Mesendoderm (in vitro differentiated cells): Measurements from ENCODE around the gene TDRD3.
A peak's percentile ranks its signal among the peaks of the same experiment; 100 is the strongest.
"Not testable (repeated sequence)": the region's sequence is repeated elsewhere in the genome, so short reads cannot be mapped to it uniquely, and the experiment has no call there.

ENCODE experiments used
- DNase-seq: peaks from one replicate; pipeline ENCODE4 v3.0.0; 2013
- H2AK5ac ChIP-seq: 2 replicates; pipeline ENCODE4 v1.6.1; 2013; ENCODE audit warnings: low read length, inconsistent platforms
- H2BK120ac ChIP-seq: 2 replicates; pipeline ENCODE4 v1.6.1; 2013; ENCODE audit warnings: low read depth, mild to moderate bottlenecking, low read length, moderate library complexity, mixed read lengths
- H2BK15ac ChIP-seq: replicated peaks from 2 replicates; pipeline ENCODE4 v1.6.1; 2013; ENCODE audit warnings: low read depth, mild to moderate bottlenecking, moderate library complexity
- H2BK5ac ChIP-seq: 2 replicates; pipeline ENCODE4 v1.6.1; 2013; ENCODE audit warnings: low read length, inconsistent platforms
- H3K18ac ChIP-seq: 2 replicates; pipeline ENCODE4 v1.6.1; 2013; ENCODE audit warnings: mild to moderate bottlenecking, low read length, mixed read lengths
- H3K23ac ChIP-seq: one replicate; pipeline ENCODE4 v1.6.1; 2013; ENCODE audit warnings: low read length
- H3K27ac ChIP-seq: 2 replicates; pipeline ENCODE4 v1.5.1; 2013; ENCODE audit warnings: low read depth, mild to moderate bottlenecking, inconsistent platforms, low read length, moderate library complexity
- H3K27me3 ChIP-seq: 2 replicates; pipeline ENCODE4 v1.6.1; 2013; ENCODE audit warnings: low read length, control low read depth, mild to moderate bottlenecking, inconsistent platforms; ENCODE audit not compliant: insufficient read depth, poor library complexity
- H3K36me3 ChIP-seq: 2 replicates; pipeline ENCODE4 v1.6.1; 2013; ENCODE audit warnings: low read length, inconsistent platforms; ENCODE audit not compliant: control insufficient read depth, insufficient read depth
- H3K4ac ChIP-seq: one replicate; pipeline ENCODE4 v1.6.1; 2013; ENCODE audit warnings: low read depth, mild to moderate bottlenecking, low read length, moderate library complexity
- H3K4me1 ChIP-seq: 2 replicates; pipeline ENCODE4 v1.6.1; 2013; ENCODE audit warnings: low read depth, low read length, inconsistent platforms; ENCODE audit not compliant: control insufficient read depth
- H3K4me2 ChIP-seq: 2 replicates; pipeline ENCODE4 v1.6.1; 2013; ENCODE audit warnings: low read length
- H3K4me3 ChIP-seq: 2 replicates; pipeline ENCODE4 v1.5.1; 2013; ENCODE audit warnings: mild to moderate bottlenecking, low read length
- H3K56ac ChIP-seq: one replicate; pipeline ENCODE4 v1.6.1; 2013; ENCODE audit warnings: low read length
- H3K79me1 ChIP-seq: 2 replicates; pipeline ENCODE4 v1.6.1; 2013; ENCODE audit warnings: low read length, inconsistent platforms
- H3K79me2 ChIP-seq: 2 replicates; pipeline ENCODE4 v1.6.1; 2013; ENCODE audit warnings: mild to moderate bottlenecking, low read length; ENCODE audit not compliant: control insufficient read depth, insufficient read depth
- H3K9ac ChIP-seq: 2 replicates; pipeline ENCODE4 v1.6.1; 2013; ENCODE audit warnings: low read length, inconsistent platforms
- H4K5ac ChIP-seq: one replicate; pipeline ENCODE4 v1.6.1; 2013; ENCODE audit warnings: low read length
- H4K8ac ChIP-seq: one replicate; pipeline ENCODE4 v1.6.1; 2013; ENCODE audit warnings: low read depth, mild to moderate bottlenecking, control low read depth, low read length, moderate library complexity
- WGBS: extraction: QIAGEN DNeasy Blood & Tissue Kit; methylation state at CpG from one replicate; pipeline ENCODE4 v1.1.7; 2013; ENCODE audit warnings: low lambda C conversion rate, missing lambda C conversion rate; ENCODE audit not compliant: insufficient coverage; ENCODE audit errors: extremely low coverage; 5-methylcytosine and 5-hydroxymethylcytosine counted together

TDRD3 gene

DNA sequence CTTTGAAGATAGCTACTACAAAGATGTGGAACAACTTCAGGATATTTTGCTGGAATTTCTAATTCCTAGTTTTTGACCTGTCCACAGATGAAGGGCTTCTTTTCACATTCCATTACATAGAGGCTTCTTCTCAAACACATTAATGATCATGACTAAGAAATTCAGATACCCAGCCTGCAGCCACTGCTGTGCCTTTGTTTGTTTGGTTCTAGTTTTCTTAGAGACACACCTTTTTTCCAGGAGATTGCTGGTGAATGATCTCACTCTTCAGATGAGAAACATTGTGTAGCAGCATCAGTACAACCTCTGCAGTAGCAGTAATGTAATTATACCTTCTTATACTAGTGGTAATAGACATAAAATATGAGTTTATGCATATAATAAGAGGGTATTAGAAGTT is 5.0 kb downstream of the TDRD3 start:
- Histone ChIP-seq H3K56ac (no peak overlapping the region), H3K9ac (no peak overlapping the region)

DNA sequence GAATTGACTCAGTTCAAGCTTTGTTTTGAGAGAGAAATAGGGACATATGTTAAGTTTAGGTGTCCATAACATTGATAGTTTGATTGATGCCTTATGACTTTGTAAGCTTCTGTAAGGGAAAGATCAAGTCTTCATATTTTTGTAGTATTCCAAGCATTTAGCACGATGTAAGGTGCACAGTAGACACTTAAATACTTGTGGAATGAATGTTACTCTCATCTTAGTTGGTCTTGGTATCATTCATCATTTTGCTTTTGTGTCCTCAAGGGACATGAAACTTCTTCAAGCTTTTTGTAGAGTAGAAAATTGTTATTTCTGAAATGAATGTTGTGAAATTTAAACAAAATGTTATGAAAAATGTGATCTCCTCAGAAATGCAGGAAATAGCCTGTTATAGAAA is 10.1 kb downstream of the TDRD3 start:
- Histone ChIP-seq H3K4ac (no peak overlapping the region), H3K18ac (no peak overlapping the region), H3K4me2 (no peak overlapping the region), H3K27me3 (no peaks in the 10 kb centered on the region), H3K79me1 (peaks cover 2% of the 10 kb centered on the region), H4K5ac (no peak overlapping the region), H3K27ac (no peak overlapping the region), H2BK15ac (no peak overlapping the region), H3K23ac (no peak overlapping the region), H3K4me3 (no peak overlapping the region), H2AK5ac (no peak overlapping the region), H3K9ac (no peak overlapping the region), H2BK120ac (no peak overlapping the region), H3K4me1 (peaks cover 2% of the 10 kb centered on the region), H2BK5ac (no peak overlapping the region), H3K79me2 (no peaks in the 10 kb centered on the region), H4K8ac (no peak overlapping the region), H3K36me3 (no peaks in the 10 kb centered on the region), H3K56ac (no peak overlapping the region)
- DNase-seq = no peak
- no CpG with 5 or more reads among the region's 1 CpG for WGBS

More for the DNA sequence above, 5.0 kb downstream of the TDRD3 start:
- H4K8ac ChIP-seq = no peak overlapping the region
- no peak overlapping the region for H3K27ac ChIP-seq
- peaks cover 11% of the 10 kb centered on the region for H3K79me2 ChIP-seq
- H2BK5ac ChIP-seq = no peak overlapping the region
- no peak overlapping the region for H3K4me3 ChIP-seq
- H3K18ac ChIP-seq = no peak overlapping the region
- no peak overlapping the region for H2BK120ac ChIP-seq
- no peak overlapping the region for H3K23ac ChIP-seq
- H3K4ac ChIP-seq = no peak overlapping the region
- no peak overlapping the region for H3K4me2 ChIP-seq
- H3K79me1 ChIP-seq = peaks cover 9% of the 10 kb centered on the region
- DNase-seq = peak; percentile 21
- no peaks in the 10 kb centered on the region for H3K4me1 ChIP-seq
- no peak overlapping the region for H2BK15ac ChIP-seq
- no peak overlapping the region for H4K5ac ChIP-seq
- no peaks in the 10 kb centered on the region for H3K36me3 ChIP-seq
- no peak overlapping the region for H2AK5ac ChIP-seq
- no peaks in the 10 kb centered on the region for H3K27me3 ChIP-seq

- H3K9ac ChIP-seq, H2BK120ac ChIP-seq, H3K18ac ChIP-seq, H3K79me2 ChIP-seq, H2BK15ac ChIP-seq, H3K4me1 ChIP-seq, H3K23ac ChIP-seq, H3K4ac ChIP-seq, H3K56ac ChIP-seq, H3K36me3 ChIP-seq, H3K4me3 ChIP-seq, H3K4me2 ChIP-seq, H3K27ac ChIP-seq, H3K79me1 ChIP-seq, H2AK5ac ChIP-seq, H4K8ac ChIP-seq, DNase-seq, H2BK5ac ChIP-seq, H3K27me3 ChIP-seq, H4K5ac ChIP-seq: not testable (repeated sequence)
- WGBS = no CpG with 5 or more reads among the region's 11 CpGs
Observed at GRCh38 chr13:60407852-60408251, 10.8 kb downstream of the TDRD3 start.

- WGBS = no CpG with 5 or more reads among the region's 4 CpGs
- not testable (repeated sequence) for H3K79me1 ChIP-seq, H3K4me2 ChIP-seq, H3K36me3 ChIP-seq, H2AK5ac ChIP-seq, H2BK15ac ChIP-seq, H3K79me2 ChIP-seq, H4K5ac ChIP-seq, H3K56ac ChIP-seq, H3K27me3 ChIP-seq, H2BK5ac ChIP-seq, H3K23ac ChIP-seq, H3K18ac ChIP-seq, H3K4me3 ChIP-seq, DNase-seq, H3K27ac ChIP-seq, H4K8ac ChIP-seq, H3K4ac ChIP-seq, H3K9ac ChIP-seq, H2BK120ac ChIP-seq, H3K4me1 ChIP-seq
Observed at GRCh38 chr13:60409574-60410292, 12.7 kb downstream of the TDRD3 start.

GRCh38 chr13:60410299-60410698 is 13.3 kb downstream of the TDRD3 start:
- H4K5ac ChIP-seq = no peak overlapping the region
- H2BK120ac ChIP-seq = no peak overlapping the region
- no peak for DNase-seq
- no peak overlapping the region for H3K56ac ChIP-seq
- H3K36me3 ChIP-seq = no peaks in the 10 kb centered on the region
- no peak overlapping the region for H3K4ac ChIP-seq
- WGBS = no CpG with 5 or more reads among the region's 3 CpGs
- no peak overlapping the region for H4K8ac ChIP-seq
- H3K79me2 ChIP-seq = no peaks in the 10 kb centered on the region
- no peak overlapping the region for H3K4me3 ChIP-seq
- H2BK5ac ChIP-seq = no peak overlapping the region
- no peak overlapping the region for H3K9ac ChIP-seq
- no peak overlapping the region for H3K23ac ChIP-seq
- H3K27ac ChIP-seq = no peak overlapping the region
- no peak overlapping the region for H2BK15ac ChIP-seq
- H3K79me1 ChIP-seq = peaks cover 2% of the 10 kb centered on the region
- no peak overlapping the region for H3K4me2 ChIP-seq
- H3K27me3 ChIP-seq = no peaks in the 10 kb centered on the region
- no peak overlapping the region for H3K18ac ChIP-seq
- no peak overlapping the region for H2AK5ac ChIP-seq
- H3K4me1 ChIP-seq = peaks cover 2% of the 10 kb centered on the region

- no peaks in the 10 kb centered on the region for H3K79me2 ChIP-seq
- no peak overlapping the region for H3K56ac ChIP-seq
- no peak overlapping the region for H4K8ac ChIP-seq
- no peak overlapping the region for H3K4me3 ChIP-seq
- H3K27ac ChIP-seq = no peak overlapping the region
- H2BK5ac ChIP-seq = no peak overlapping the region
- no peak overlapping the region for H3K9ac ChIP-seq
- no peaks in the 10 kb centered on the region for H3K27me3 ChIP-seq
- H3K18ac ChIP-seq = no peak overlapping the region
- H3K4me2 ChIP-seq = no peak overlapping the region
- peaks cover 2% of the 10 kb centered on the region for H3K4me1 ChIP-seq
- H2BK120ac ChIP-seq = no peak overlapping the region
- no CpG with 5 or more reads among the region's 1 CpG for WGBS
- H3K79me1 ChIP-seq = no peaks in the 10 kb centered on the region
- no peak overlapping the region for H4K5ac ChIP-seq
- no peaks in the 10 kb centered on the region for H3K36me3 ChIP-seq
- H3K4ac ChIP-seq = no peak overlapping the region
- DNase-seq = no peak
- no peak overlapping the region for H3K23ac ChIP-seq
- H2AK5ac ChIP-seq = no peak overlapping the region
- H2BK15ac ChIP-seq = no peak overlapping the region
Observed at GRCh38 chr13:60411464-60411863, 14.4 kb downstream of the TDRD3 start.
